GM18526 (cell line): Measurements from ENCODE around the gene IWS1.

Source experiments
- POLR2A ChIP-seq: IDR thresholded peaks from 3 replicates; pipeline ENCODE4 v1.6.1; 2011; ENCODE audit not compliant: insufficient read length; ENCODE audit errors: extremely low read depth

The IWS1 gene

GRCh38 chr2:127564429-127565260, 38.4 kb upstream of the IWS1 start:
- TF ChIP-seq POLR2A = no peak

GRCh38 chr2:127563458-127564428, 37.5 kb upstream of the IWS1 start:
- TF ChIP-seq POLR2A = no peak

- no peak for TF ChIP-seq POLR2A
Measured at GRCh38 chr2:127562936-127563335, 36.6 kb upstream of the IWS1 start.

GRCh38 chr2:127561371-127561770, 35.1 kb upstream of the IWS1 start:
- TF ChIP-seq POLR2A = no peak

GRCh38 chr2:127560931-127561280, 34.6 kb upstream of the IWS1 start:
- TF ChIP-seq POLR2A = no peak

GRCh38 chr2:127560201-127560930, 34.1 kb upstream of the IWS1 start:
- TF ChIP-seq POLR2A = no peak

GRCh38 chr2:127559454-127559853, 33.2 kb upstream of the IWS1 start:
- no peak for TF ChIP-seq POLR2A

- TF ChIP-seq POLR2A = no peak
Measured at GRCh38 chr2:127558911-127559310, 32.6 kb upstream of the IWS1 start.

- no peak for TF ChIP-seq POLR2A
Measured at GRCh38 chr2:127552846-127553245, 26.6 kb upstream of the IWS1 start.

GRCh38 chr2:127552336-127552735, 26.0 kb upstream of the IWS1 start:
- TF ChIP-seq POLR2A = no peak

GRCh38 chr2:127551221-127551930, 25.1 kb upstream of the IWS1 start:
- no peak for TF ChIP-seq POLR2A

GRCh38 chr2:127546797-127547196, 20.5 kb upstream of the IWS1 start:
- TF ChIP-seq POLR2A = no peak

- no peak for TF ChIP-seq POLR2A
Measured at GRCh38 chr2:127545796-127546195, 19.5 kb upstream of the IWS1 start.

- no peak for TF ChIP-seq POLR2A
Measured at GRCh38 chr2:127545189-127545588, 18.9 kb upstream of the IWS1 start.

GRCh38 chr2:127542231-127542630, 15.9 kb upstream of the IWS1 start:
- no peak for TF ChIP-seq POLR2A
